HepG2 (cell line): Measurements from ENCODE around the gene PRSS27. TPM values are rescaled to one million over a fixed set of nuclear protein-coding genes. Genes with fewer than 3 reads are reported as not detected.
A peak's percentile ranks its signal among the peaks of the same experiment; 100 is the strongest.

Experiments used
- ATF1 ChIP-seq: IDR thresholded peaks from 2 replicates; pipeline ENCODE4 v1.6.1; 2016; ENCODE audit warnings: mild to moderate bottlenecking, control low read depth
- MBD4 ChIP-seq: IDR thresholded peaks from 2 replicates; pipeline ENCODE4 v1.6.1; 2012; ENCODE audit warnings: low read length, inconsistent platforms, borderline replicate concordance
- MTA1 ChIP-seq: sonication (generic); formaldehyde crosslinking; IDR thresholded peaks from 2 replicates; pipeline ENCODE4 v1.4.0; 2020; ENCODE audit warnings: missing genetic modification reagents, mild to moderate bottlenecking, borderline replicate concordance
- NCOR1 ChIP-seq: fragments of 200-600 bp; sonication (generic); IDR thresholded peaks from 2 replicates; pipeline ENCODE4 v1.7.0; 2017; ENCODE audit warnings: antibody characterized with exemption, low read length, borderline replicate concordance
- PHF5A ChIP-seq: IDR thresholded peaks from one replicate; pipeline ENCODE4 v1.6.1; 2018; ENCODE audit warnings: low read depth, missing genetic modification reagents; ENCODE audit not compliant: unreplicated experiment
- RARA ChIP-seq: IDR thresholded peaks from 2 replicates; pipeline ENCODE4 v1.6.1; 2016; ENCODE audit warnings: missing genetic modification reagents, missing compliant biosample characterization
- SNAPC2 ChIP-seq: sonication (generic); formaldehyde crosslinking; IDR thresholded peaks from 2 replicates; pipeline ENCODE4 v1.8.1; 2022; ENCODE audit warnings: mild to moderate bottlenecking, missing genetic modification reagents
- XRCC5 ChIP-seq: fragments of 200-400 bp; formaldehyde crosslinking; optimal IDR thresholded peaks from 2 replicates; pipeline ENCODE3; 2017; ENCODE audit warnings: mild to moderate bottlenecking, low read length
- ZNF674 ChIP-seq: sonication (generic); formaldehyde crosslinking; IDR thresholded peaks from 2 replicates; pipeline ENCODE4 v1.5.0; 2020; ENCODE audit warnings: low read depth, mild to moderate bottlenecking, missing genetic modification reagents
- polyA plus RNA-seq, 8 experiments: library from polyadenylated mRNA; depleted of rRNA in 3 of 8; stranded (reverse) in 7 of 8; unstranded in 1 of 8; fragments of >200 nt; fragmentation: Illumina TruSeq in 4 of 8; extraction: Trizol in 4 of 8; gene quantifications; 2 replicates each; pipeline versions ENCODE4 v1.2.1 to v1.2.3, GENCODE V29; 2011 to 2016; ENCODE audit warnings: low read depth in 4 of 8, missing spikeins in 1 of 8, mixed read lengths in 1 of 8; ENCODE audit not compliant: insufficient read depth in 1 of 8
- total RNA-seq, 5 experiments: library from RNA; depleted of rRNA; stranded (reverse); fragments of >200 nt; fragmentation: Illumina TruSeq; extraction: Trizol; gene quantifications; 2 replicates each; pipeline ENCODE4 v1.2.3, GENCODE V29; 2016; ENCODE audit warnings: low read depth in 1 of 5
- TF ChIP-seq, protein P1 (sequence below): sonication (generic); formaldehyde crosslinking; conservative IDR thresholded peaks from 2 replicates; pipeline ENCODE4 v1.4.0; 2020; ENCODE audit warnings: mild to moderate bottlenecking, missing genetic modification reagents, moderate library complexity
- TF ChIP-seq, protein P2 (sequence below): sonication (generic); formaldehyde crosslinking; IDR thresholded peaks from 2 replicates; pipeline ENCODE4 v1.4.0; 2020; ENCODE audit warnings: missing genetic modification reagents
- TF ChIP-seq, protein P3 (sequence below): sonication (generic); formaldehyde crosslinking; IDR thresholded peaks from 2 replicates; pipeline ENCODE4 v1.5.0; 2020; ENCODE audit warnings: missing genetic modification reagents
- TF ChIP-seq, protein P4 (sequence below): sonication (generic); formaldehyde crosslinking; IDR thresholded peaks from 2 replicates; pipeline ENCODE4 v1.4.0; 2020; ENCODE audit warnings: missing genetic modification reagents, borderline replicate concordance
- TF ChIP-seq, protein P5 (sequence below): IDR thresholded peaks from 2 replicates; pipeline ENCODE4 v1.6.1; 2016
- TF ChIP-seq, protein P6 (sequence below): sonication (generic); formaldehyde crosslinking; IDR thresholded peaks from 2 replicates; pipeline ENCODE4 v1.4.0; 2020; ENCODE audit warnings: mild to moderate bottlenecking, low read depth, missing genetic modification reagents

The PRSS27 gene
- total and polyA plus RNA-seq, 2 of the 13 experiments (the other 11 are each of a cell fraction or from before 2014, with no cell fraction given), result 0.20 to 0.73 TPM

DNA sequence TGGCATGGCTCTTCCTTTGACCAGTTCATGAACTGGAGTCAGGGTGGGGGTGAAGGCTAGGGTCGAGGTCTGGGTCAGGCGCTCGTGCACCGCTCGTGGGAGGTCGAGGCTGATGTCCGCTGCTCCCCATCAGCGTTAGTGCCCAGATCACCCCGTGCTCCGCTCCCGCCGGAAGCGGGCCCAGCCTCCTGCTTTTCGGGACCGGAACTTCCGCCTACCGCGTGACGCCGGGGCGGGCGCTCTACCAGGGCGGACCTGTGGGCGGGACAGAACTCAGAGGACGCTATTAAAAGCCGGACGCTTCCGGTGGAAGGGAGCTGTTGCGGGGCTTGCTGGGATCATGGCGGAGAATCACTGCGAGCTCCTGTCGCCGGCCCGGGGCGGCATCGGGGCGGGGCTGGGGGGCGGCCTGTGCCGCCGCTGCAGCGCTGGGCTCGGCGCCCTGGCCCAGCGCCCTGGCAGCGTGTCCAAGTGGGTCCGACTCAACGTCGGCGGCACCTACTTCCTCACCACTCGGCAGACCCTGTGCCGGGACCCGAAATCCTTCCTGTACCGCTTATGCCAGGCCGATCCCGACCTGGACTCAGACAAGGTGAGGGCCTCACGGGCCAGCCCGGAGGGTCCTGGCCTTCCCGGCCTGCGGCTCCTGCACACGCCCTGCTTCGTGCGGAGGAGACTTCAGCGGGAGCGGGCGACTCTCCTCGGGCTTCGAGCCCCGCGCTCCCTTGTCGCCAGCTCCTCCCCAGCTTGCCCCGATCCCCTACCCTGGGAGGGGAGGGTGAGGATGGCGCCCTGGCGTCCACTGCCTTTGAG, 37.6 kb downstream of the PRSS27 start, which contains the start of gene KCTD5 (continued):
- TF ChIP-seq, protein P1, sequence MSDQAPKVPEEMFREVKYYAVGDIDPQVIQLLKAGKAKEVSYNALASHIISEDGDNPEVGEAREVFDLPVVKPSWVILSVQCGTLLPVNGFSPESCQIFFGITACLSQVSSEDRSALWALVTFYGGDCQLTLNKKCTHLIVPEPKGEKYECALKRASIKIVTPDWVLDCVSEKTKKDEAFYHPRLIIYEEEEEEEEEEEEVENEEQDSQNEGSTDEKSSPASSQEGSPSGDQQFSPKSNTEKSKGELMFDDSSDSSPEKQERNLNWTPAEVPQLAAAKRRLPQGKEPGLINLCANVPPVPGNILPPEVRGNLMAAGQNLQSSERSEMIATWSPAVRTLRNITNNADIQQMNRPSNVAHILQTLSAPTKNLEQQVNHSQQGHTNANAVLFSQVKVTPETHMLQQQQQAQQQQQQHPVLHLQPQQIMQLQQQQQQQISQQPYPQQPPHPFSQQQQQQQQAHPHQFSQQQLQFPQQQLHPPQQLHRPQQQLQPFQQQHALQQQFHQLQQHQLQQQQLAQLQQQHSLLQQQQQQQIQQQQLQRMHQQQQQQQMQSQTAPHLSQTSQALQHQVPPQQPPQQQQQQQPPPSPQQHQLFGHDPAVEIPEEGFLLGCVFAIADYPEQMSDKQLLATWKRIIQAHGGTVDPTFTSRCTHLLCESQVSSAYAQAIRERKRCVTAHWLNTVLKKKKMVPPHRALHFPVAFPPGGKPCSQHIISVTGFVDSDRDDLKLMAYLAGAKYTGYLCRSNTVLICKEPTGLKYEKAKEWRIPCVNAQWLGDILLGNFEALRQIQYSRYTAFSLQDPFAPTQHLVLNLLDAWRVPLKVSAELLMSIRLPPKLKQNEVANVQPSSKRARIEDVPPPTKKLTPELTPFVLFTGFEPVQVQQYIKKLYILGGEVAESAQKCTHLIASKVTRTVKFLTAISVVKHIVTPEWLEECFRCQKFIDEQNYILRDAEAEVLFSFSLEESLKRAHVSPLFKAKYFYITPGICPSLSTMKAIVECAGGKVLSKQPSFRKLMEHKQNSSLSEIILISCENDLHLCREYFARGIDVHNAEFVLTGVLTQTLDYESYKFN (CRISPR knock-in tag), result peak; percentile 53; the same call in 1 of the 2 replicates
- TF ChIP-seq ATF1 (CRISPR knock-in tag) (peak; percentile 84), PHF5A (CRISPR knock-in tag) (peak; percentile 87), RARA (CRISPR knock-in tag) (peak; percentile 56), NCOR1 (peak; percentile 21; the same call in 1 of the 2 replicates), XRCC5 (peak; percentile 92), SNAPC2 (CRISPR knock-in tag) (0 out of 2 replicates have a peak, but pooled peaks have one; percentile 37), ZNF674 (CRISPR knock-in tag) (peak; percentile 57; the same call in 1 of the 2 replicates), MTA1 (CRISPR knock-in tag) (no peak), MBD4 (no peak)
- TF ChIP-seq, protein P2, sequence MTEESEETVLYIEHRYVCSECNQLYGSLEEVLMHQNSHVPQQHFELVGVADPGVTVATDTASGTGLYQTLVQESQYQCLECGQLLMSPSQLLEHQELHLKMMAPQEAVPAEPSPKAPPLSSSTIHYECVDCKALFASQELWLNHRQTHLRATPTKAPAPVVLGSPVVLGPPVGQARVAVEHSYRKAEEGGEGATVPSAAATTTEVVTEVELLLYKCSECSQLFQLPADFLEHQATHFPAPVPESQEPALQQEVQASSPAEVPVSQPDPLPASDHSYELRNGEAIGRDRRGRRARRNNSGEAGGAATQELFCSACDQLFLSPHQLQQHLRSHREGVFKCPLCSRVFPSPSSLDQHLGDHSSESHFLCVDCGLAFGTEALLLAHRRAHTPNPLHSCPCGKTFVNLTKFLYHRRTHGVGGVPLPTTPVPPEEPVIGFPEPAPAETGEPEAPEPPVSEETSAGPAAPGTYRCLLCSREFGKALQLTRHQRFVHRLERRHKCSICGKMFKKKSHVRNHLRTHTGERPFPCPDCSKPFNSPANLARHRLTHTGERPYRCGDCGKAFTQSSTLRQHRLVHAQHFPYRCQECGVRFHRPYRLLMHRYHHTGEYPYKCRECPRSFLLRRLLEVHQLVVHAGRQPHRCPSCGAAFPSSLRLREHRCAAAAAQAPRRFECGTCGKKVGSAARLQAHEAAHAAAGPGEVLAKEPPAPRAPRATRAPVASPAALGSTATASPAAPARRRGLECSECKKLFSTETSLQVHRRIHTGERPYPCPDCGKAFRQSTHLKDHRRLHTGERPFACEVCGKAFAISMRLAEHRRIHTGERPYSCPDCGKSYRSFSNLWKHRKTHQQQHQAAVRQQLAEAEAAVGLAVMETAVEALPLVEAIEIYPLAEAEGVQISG (CRISPR knock-in tag), result peak; percentile 98
- TF ChIP-seq, protein P3, sequence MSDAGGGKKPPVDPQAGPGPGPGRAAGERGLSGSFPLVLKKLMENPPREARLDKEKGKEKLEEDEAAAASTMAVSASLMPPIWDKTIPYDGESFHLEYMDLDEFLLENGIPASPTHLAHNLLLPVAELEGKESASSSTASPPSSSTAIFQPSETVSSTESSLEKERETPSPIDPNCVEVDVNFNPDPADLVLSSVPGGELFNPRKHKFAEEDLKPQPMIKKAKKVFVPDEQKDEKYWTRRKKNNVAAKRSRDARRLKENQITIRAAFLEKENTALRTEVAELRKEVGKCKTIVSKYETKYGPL (CRISPR knock-in tag), result peak; percentile 65; the same call in 1 of the 2 replicates
- TF ChIP-seq, protein P4, sequence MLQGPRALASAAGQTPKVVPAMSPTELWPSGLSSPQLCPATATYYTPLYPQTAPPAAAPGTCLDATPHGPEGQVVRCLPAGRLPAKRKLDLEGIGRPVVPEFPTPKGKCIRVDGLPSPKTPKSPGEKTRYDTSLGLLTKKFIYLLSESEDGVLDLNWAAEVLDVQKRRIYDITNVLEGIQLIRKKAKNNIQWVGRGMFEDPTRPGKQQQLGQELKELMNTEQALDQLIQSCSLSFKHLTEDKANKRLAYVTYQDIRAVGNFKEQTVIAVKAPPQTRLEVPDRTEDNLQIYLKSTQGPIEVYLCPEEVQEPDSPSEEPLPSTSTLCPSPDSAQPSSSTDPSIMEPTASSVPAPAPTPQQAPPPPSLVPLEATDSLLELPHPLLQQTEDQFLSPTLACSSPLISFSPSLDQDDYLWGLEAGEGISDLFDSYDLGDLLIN (CRISPR knock-in tag), result peak; percentile 58; the same call in 1 of the 2 replicates
- TF ChIP-seq, protein P5, sequence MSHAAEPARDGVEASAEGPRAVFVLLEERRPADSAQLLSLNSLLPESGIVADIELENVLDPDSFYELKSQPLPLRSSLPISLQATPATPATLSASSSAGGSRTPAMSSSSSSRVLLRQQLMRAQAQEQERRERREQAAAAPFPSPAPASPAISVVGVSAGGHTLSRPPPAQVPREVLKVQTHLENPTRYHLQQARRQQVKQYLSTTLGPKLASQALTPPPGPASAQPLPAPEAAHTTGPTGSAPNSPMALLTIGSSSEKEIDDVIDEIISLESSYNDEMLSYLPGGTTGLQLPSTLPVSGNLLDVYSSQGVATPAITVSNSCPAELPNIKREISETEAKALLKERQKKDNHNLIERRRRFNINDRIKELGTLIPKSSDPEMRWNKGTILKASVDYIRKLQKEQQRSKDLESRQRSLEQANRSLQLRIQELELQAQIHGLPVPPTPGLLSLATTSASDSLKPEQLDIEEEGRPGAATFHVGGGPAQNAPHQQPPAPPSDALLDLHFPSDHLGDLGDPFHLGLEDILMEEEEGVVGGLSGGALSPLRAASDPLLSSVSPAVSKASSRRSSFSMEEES (CRISPR knock-in tag), result peak; percentile 96
- TF ChIP-seq, protein P6, sequence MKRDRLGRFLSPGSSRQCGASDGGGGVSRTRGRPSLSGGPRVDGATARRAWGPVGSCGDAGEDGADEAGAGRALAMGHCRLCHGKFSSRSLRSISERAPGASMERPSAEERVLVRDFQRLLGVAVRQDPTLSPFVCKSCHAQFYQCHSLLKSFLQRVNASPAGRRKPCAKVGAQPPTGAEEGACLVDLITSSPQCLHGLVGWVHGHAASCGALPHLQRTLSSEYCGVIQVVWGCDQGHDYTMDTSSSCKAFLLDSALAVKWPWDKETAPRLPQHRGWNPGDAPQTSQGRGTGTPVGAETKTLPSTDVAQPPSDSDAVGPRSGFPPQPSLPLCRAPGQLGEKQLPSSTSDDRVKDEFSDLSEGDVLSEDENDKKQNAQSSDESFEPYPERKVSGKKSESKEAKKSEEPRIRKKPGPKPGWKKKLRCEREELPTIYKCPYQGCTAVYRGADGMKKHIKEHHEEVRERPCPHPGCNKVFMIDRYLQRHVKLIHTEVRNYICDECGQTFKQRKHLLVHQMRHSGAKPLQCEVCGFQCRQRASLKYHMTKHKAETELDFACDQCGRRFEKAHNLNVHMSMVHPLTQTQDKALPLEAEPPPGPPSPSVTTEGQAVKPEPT (CRISPR knock-in tag), result peak; percentile 78; the same call in 1 of the 2 replicates
